Activated CD4-positive, alpha-beta memory T cell treated with anti-CD3 and anti-CD28 coated beads, Interleukin-2, amount 10 ng/mL, durations not matched to agents 7 days and 5 days (primary cell): ENCODE measurements around the gene SAMD3. TPM values are rescaled to one million over a fixed set of nuclear protein-coding genes. Genes with fewer than 3 reads are reported as not detected.
"Not testable (repeated sequence)": the region's sequence is repeated elsewhere in the genome, so short reads cannot be mapped to it uniquely, and the experiment has no call there.

Source experiments
- CTCF ChIA-PET: fragments of 350-600 bp; sonication (Branson Sonifier 250); formaldehyde crosslinking; loops from one replicate; lab custom pipeline; 2021; ENCODE audit warnings: antibody characterized with exemption, inconsistent platforms; lab: Charles Lee
- POLR2A ChIA-PET: fragments of 350-600 bp; sonication (Branson Sonifier 250); formaldehyde crosslinking; loops from one replicate; lab custom pipeline; 2021; ENCODE audit warnings: antibody characterized with exemption; lab: Charles Lee
- DNase-seq: peaks from one replicate; pipeline ENCODE4 v3.0.0-alpha.2; 2020
- H3K27ac Mint-ChIP-seq: one replicate; pipeline ENCODE4 v1.8.0; 2021; ENCODE audit warnings: mild to moderate bottlenecking, mixed read lengths
- H3K27me3 Mint-ChIP-seq: one replicate; pipeline ENCODE4 v1.8.0; 2021; ENCODE audit warnings: mixed read lengths
- H3K36me3 Mint-ChIP-seq: one replicate; pipeline ENCODE4 v1.8.0; 2021; ENCODE audit warnings: low read depth, mixed read lengths
- H3K4me1 Mint-ChIP-seq: one replicate; pipeline ENCODE4 v1.8.0; 2021; ENCODE audit warnings: mixed read lengths
- H3K4me3 Mint-ChIP-seq: one replicate; pipeline ENCODE4 v1.8.0; 2021; ENCODE audit warnings: mild to moderate bottlenecking, mixed read lengths
- H3K9me3 Mint-ChIP-seq: one replicate; pipeline ENCODE4 v1.8.0; 2021; ENCODE audit warnings: mixed read lengths
- total RNA-seq, 2 experiments: library from RNA; stranded (reverse); gene quantifications; one replicate each; pipeline ENCODE4 v1.2.3, GENCODE V29; 2021

SAMD3 gene
- total RNA-seq, 2 experiments from 2014 or later: 70.5 to 79.7 TPM

DNA sequence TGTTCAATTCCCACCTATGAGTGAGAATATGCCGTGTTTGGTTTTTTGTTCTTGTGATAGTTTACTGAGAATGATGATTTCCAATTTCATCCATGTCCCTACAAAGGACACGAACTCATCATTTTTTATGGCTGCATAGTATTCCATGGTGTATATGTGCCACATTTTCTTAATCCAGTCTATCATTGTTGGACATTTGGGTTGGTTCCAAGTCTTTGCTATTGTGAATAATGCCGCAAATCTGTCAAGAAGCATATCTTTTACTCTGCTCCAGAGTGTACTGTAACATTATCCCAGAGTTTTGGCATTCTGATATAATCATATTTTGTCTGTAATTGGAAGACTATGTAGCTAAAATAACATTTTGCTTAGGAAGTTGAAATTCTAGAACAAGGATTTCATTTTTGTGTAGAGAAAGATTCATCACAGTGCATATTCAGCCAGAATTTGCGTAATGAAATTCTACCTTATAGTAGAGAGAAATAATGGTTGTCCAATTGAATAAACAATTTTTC is 105.5 kb downstream of the SAMD3 start:
- H3K9me3 Mint-ChIP-seq, POLR2A ChIA-PET: not testable (repeated sequence)

GRCh38 chr6:130116273-130116672 is 106.5 kb downstream of the SAMD3 start:
- no peaks in the 10 kb centered on the region for H3K4me1 Mint-ChIP-seq
- H3K36me3 Mint-ChIP-seq: peaks cover 32% of the 10 kb centered on the region
- DNase-seq: no peak
- H3K27me3 Mint-ChIP-seq: no peaks in the 10 kb centered on the region
- CTCF ChIA-PET: no interaction called here
- POLR2A ChIA-PET: no interaction called here
- no peak overlapping the region for H3K4me3 Mint-ChIP-seq
- no peak overlapping the region for H3K27ac Mint-ChIP-seq
- H3K9me3 Mint-ChIP-seq: no peaks in the 10 kb centered on the region

More for the DNA sequence above, 105.5 kb downstream of the SAMD3 start:
- H3K4me3 Mint-ChIP-seq, H3K4me1 Mint-ChIP-seq, DNase-seq, CTCF ChIA-PET, H3K27me3 Mint-ChIP-seq, H3K27ac Mint-ChIP-seq: not testable (repeated sequence)
- peaks cover 26% of the 10 kb centered on the region for H3K36me3 Mint-ChIP-seq

GRCh38 chr6:130115036-130115435 is 107.7 kb downstream of the SAMD3 start:
- CTCF ChIA-PET: no interaction called here
- POLR2A ChIA-PET: interaction anchor here (0.7 kb wide), 1 partner anchor 27 kb away, joined by 4 read pairs; no protein-coding TSS in a partner anchor
- H3K27me3 Mint-ChIP-seq: no peaks in the 10 kb centered on the region
- no peak overlapping the region for H3K4me3 Mint-ChIP-seq
- DNase-seq: no peak
- H3K4me1 Mint-ChIP-seq: no peaks in the 10 kb centered on the region
- H3K27ac Mint-ChIP-seq: no peak overlapping the region
- peaks cover 41% of the 10 kb centered on the region for H3K36me3 Mint-ChIP-seq
- peaks cover 3% of the 10 kb centered on the region for H3K9me3 Mint-ChIP-seq

DNA sequence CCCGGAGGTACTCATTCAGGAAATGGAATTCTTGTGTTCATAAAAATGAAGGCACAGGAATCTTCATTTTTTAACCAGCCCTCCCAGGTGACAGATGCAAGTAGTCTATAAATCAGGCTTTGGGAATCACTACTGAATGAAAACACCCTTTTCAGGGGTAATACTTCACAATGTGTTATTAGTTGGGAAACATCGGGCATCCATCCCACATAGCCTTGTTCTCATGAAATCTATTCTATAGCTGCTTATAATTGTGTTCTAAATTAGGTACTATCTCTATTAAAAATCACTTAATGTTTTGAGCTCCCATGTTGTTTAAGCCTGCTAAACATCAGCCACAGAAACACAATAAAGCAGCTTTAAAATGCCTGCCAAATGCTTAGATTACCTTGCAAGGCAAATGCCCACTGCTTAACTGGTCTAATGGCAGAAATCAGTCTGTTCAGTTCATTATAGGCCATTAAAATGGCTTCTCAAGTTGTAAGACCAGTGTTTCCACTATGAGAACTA is 109.5 kb downstream of the SAMD3 start:
- H3K9me3 Mint-ChIP-seq: peaks cover 8% of the 10 kb centered on the region
- H3K27me3 Mint-ChIP-seq: no peaks in the 10 kb centered on the region
- H3K4me3 Mint-ChIP-seq: no peak overlapping the region
- no peak for DNase-seq
- peaks cover 2% of the 10 kb centered on the region for H3K4me1 Mint-ChIP-seq
- H3K36me3 Mint-ChIP-seq: peaks cover 51% of the 10 kb centered on the region
- H3K27ac Mint-ChIP-seq: no peak overlapping the region
- ChIA-PET POLR2A (no interaction called here), CTCF (interaction anchor here (1.3 to 2.1 kb wide), 2 partner anchors 129 to 169 kb away, joined by 3 to 5 read pairs; no protein-coding TSS in a partner anchor)

- H3K9me3 Mint-ChIP-seq: peaks cover 8% of the 10 kb centered on the region
- H3K36me3 Mint-ChIP-seq: peaks cover 56% of the 10 kb centered on the region
- DNase-seq: no peak
- ChIA-PET CTCF (interaction anchor here (2.1 kb wide), 1 partner anchor 171 kb away, joined by 5 read pairs; no protein-coding TSS in a partner anchor), POLR2A (no interaction called here)
- no peaks in the 10 kb centered on the region for H3K27me3 Mint-ChIP-seq
- no peak overlapping the region for H3K27ac Mint-ChIP-seq
- no peak overlapping the region for H3K4me3 Mint-ChIP-seq
- peaks cover 2% of the 10 kb centered on the region for H3K4me1 Mint-ChIP-seq
These were observed 111.7 kb downstream of the SAMD3 start for GRCh38 chr6:130111031-130111430.

- ChIA-PET POLR2A (no interaction called here), CTCF (interaction anchor here (0.6 to 1.3 kb wide), 3 partner anchors 12 to 603 kb away, joined by 3 read pairs; no protein-coding TSS in a partner anchor)
- Mint-ChIP-seq H3K4me1 (peaks cover 2% of the 10 kb centered on the region), H3K27me3 (no peaks in the 10 kb centered on the region), H3K4me3 (no peak overlapping the region), H3K27ac (no peak overlapping the region), H3K9me3 (peaks cover 8% of the 10 kb centered on the region), H3K36me3 (peaks cover 48% of the 10 kb centered on the region)
- DNase-seq: no peak
These were observed 115.0 kb downstream of the SAMD3 start for GRCh38 chr6:130107710-130108109.

- POLR2A ChIA-PET: no interaction called here
- CTCF ChIA-PET: no interaction called here
- no peaks in the 10 kb centered on the region for H3K27me3 Mint-ChIP-seq
- peaks cover 2% of the 10 kb centered on the region for H3K4me1 Mint-ChIP-seq
- no peak for DNase-seq
- peaks cover 8% of the 10 kb centered on the region for H3K9me3 Mint-ChIP-seq
- peaks cover 51% of the 10 kb centered on the region for H3K36me3 Mint-ChIP-seq
- H3K4me3 Mint-ChIP-seq: no peak overlapping the region
- H3K27ac Mint-ChIP-seq: no peak overlapping the region
These were observed 116.6 kb downstream of the SAMD3 start for GRCh38 chr6:130105996-130106704.

DNA sequence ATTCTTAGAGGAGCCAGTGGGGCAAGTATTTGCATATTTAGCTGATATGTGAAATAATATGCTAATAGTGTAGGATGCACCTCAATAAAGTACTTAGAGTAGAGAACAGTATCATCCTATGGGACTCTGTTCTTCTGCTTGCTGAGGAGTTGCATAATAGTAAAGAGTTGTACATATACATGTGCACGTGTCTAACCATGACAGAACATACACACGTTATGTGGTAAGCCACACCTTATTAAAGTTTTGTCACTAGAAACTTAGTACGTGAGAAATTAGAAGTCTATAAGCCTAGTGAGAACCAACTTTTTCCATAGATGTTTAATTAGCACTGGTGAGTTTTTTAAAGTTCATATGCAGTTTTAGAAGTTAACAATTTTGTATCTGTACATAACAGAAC is 123.6 kb downstream of the SAMD3 start:
- POLR2A ChIA-PET: no interaction called here
- DNase-seq: no peak
- Mint-ChIP-seq H3K27me3 (no peaks in the 10 kb centered on the region), H3K27ac (no peak overlapping the region), H3K9me3 (no peaks in the 10 kb centered on the region), H3K4me1 (peaks cover 12% of the 10 kb centered on the region), H3K36me3 (peaks cover 39% of the 10 kb centered on the region), H3K4me3 (no peak overlapping the region)
- CTCF ChIA-PET: interaction anchor here (0.6 kb wide), 1 partner anchor 9 kb away, joined by 3 read pairs; no protein-coding TSS in a partner anchor

DNA sequence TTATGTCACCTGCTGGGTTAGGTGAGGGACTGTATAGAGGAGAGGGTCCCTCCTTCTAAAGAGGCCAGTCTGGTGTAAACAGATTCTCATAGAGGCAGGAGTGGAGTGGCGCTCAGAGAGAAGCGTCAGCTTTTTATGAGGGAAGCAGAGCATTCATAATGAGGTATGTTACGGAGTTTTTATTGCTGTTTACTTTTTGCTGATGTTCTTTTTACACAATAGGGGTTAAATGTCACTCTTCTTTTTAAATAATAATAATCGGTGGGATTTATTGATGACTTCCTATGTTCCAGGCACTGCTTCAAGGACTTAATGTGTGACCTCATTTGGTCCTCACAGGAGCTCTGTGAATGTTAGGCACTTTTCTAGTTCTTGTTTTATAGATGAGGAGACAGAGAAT is 124.4 kb downstream of the SAMD3 start:
- Mint-ChIP-seq H3K27me3 (no peaks in the 10 kb centered on the region), H3K36me3 (peaks cover 45% of the 10 kb centered on the region)
- CTCF ChIA-PET: interaction anchor here (0.6 kb wide), 1 partner anchor 8 kb away, joined by 3 read pairs; no protein-coding TSS in a partner anchor

More for the DNA sequence above, 124.4 kb downstream of the SAMD3 start:
- DNase-seq: no peak
- POLR2A ChIA-PET: no interaction called here
- Mint-ChIP-seq H3K9me3 (no peaks in the 10 kb centered on the region), H3K4me3 (no peak overlapping the region), H3K4me1 (peaks cover 12% of the 10 kb centered on the region), H3K27ac (no peak overlapping the region)

Other genes starting within 250 kb of the SAMD3 start
- 10 to 100 TPM; 15.0 to 16.9 TPM for gene L3MBTL3, start 204.4 kb downstream of the SAMD3 start, total RNA-seq
- gene TMEM200A, start 143.1 kb upstream of the SAMD3 start, total RNA-seq: 1 to 10 TPM; 3.0 TPM